B cell (primary cell): Measurements from ENCODE around the gene RAPGEF1.

Experiments used
- CTCF ChIP-seq: fragments of 200-600 bp; IDR thresholded peaks from one replicate; pipeline ENCODE4 v1.8.0; 2022; ENCODE audit warnings: antibody characterized with exemption, mild to moderate bottlenecking
- EZH2 ChIP-seq: IDR thresholded peaks from 2 replicates; pipeline ENCODE4 v1.6.1; 2012; ENCODE audit warnings: borderline replicate concordance, low read depth, mild to moderate bottlenecking, moderate library complexity, low read length; ENCODE audit not compliant: insufficient read depth, poor library complexity, severe bottlenecking

- TF ChIP-seq CTCF, result no peak
- no peak for TF ChIP-seq EZH2
These were observed 194.7 kb downstream of the RAPGEF1 start, which contains the start of gene PRRT1B for GRCh38 chr9:131545003-131545785.
